ENCODE measurements around the gene NPHP1. TPM values are rescaled to one million over a fixed set of nuclear protein-coding genes. Genes with fewer than 3 reads are reported as not detected.

The NPHP1 gene
- total and polyA plus RNA-seq, 2 of the 8 experiments (the other 6 are each of a cell fraction or from before 2014, with no cell fraction given): 1.4 to 2.8 TPM

- no peak overlapping the region for H3K14ac ChIP-seq (ENCODE audit: insufficient read length)
- H3K27me3 ChIP-seq (replicated peaks in 1 of 4; ENCODE audit: control insufficient read depth in 3 of 4, extremely low read depth in 1 of 4, insufficient read depth in 3 of 4, low read length in 3 of 4): peaks cover 0 to 9% (median 4%) of the 10 kb centered on the region in 4 experiments; a peak in 6 of 7 replicates
- ChIA-PET POLR2A (ENCODE audit: partially characterized antibody) (no interaction called here), CTCF (ENCODE audit: partially characterized antibody) (interaction anchor here (0.6 to 0.7 kb wide), 2 partner anchors 23 to 604 kb away, joined by 3 read pairs; no protein-coding TSS in a partner anchor)
- no peak for TF ChIP-seq BCL11A (IDR thresholded peaks at IDR 0.05; ENCODE audit: low read depth in 2 of 2, low read length in 2 of 2)
- no peak for TF ChIP-seq TAF7 (optimal IDR thresholded peaks at IDR 0.05; ENCODE audit: borderline replicate concordance, low read depth, low read length)
- TF ChIP-seq SRF (IDR thresholded peaks at IDR 0.05; ENCODE audit: low read depth, low read length): no peak
- TF ChIP-seq ZNF274 (IDR thresholded peaks at IDR 0.05; ENCODE audit: borderline replicate concordance, extremely low read depth, low read length): no peak
- TF ChIP-seq RXRA (IDR thresholded peaks at IDR 0.05; ENCODE audit: insufficient read depth, low read depth, low read length): no peak
- TF ChIP-seq RAD21 (IDR thresholded peaks at IDR 0.05 in 1 of 2, conservative IDR thresholded peaks at IDR 0.05 in 1 of 2; ENCODE audit: low read depth in 2 of 2, low read length in 2 of 2): no peak
- no peak for TF ChIP-seq POLR2A (IDR thresholded peaks at IDR 0.05; ENCODE audit: control extremely low read depth in 1 of 2, low read depth in 2 of 2, low read length in 2 of 2)
- no peak for TF ChIP-seq POLR2AphosphoS5 (IDR thresholded peaks at IDR 0.05; ENCODE audit: low read depth, low read length)
- TF ChIP-seq ASH2L (IDR thresholded peaks at IDR 0.05; ENCODE audit: low read length): no peak
- no peak for TF ChIP-seq MAX (IDR thresholded peaks at IDR 0.05)
- 94% methylated on average over 2 of the region's 2 CpGs; no CpG with 5 or more reads in 1 of the 2 experiments for WGBS, 2 experiments (ENCODE audit: extremely low coverage in 1 of 2, insufficient coverage in 1 of 2, insufficient read length in 1 of 2, insufficient replicate concordance in 2 of 2, low coverage in 1 of 2, low lambda C conversion rate in 2 of 2, missing lambda C conversion rate in 1 of 2)
- H4K5ac ChIP-seq (ENCODE audit: insufficient read length, low read depth, low read length): no peak overlapping the region
- H3K79me1 ChIP-seq (ENCODE audit: low read depth, low read length): no peaks in the 10 kb centered on the region
- FAIRE-seq (no peak), DNase-seq (ENCODE audit: low read depth in 1 of 2, low spot score in 2 of 2) (no peak)
- H4K20me1 ChIP-seq (replicated peaks in 1 of 2; ENCODE audit: control insufficient read depth in 1 of 2, insufficient read depth in 2 of 2, low read length in 2 of 2): no peaks in the 10 kb centered on the region
- no peak overlapping the region for H3K4me2 ChIP-seq (ENCODE audit: insufficient read depth in 1 of 2, low read depth in 2 of 2, low read length in 2 of 2)
- H3K27ac ChIP-seq (ENCODE audit: low read depth, low read length): no peak overlapping the region
- H2BK20ac ChIP-seq (ENCODE audit: low read length): no peak overlapping the region
- H3K4me3 ChIP-seq (ENCODE audit: extremely low read depth in 1 of 4, insufficient read depth in 2 of 4, low read depth in 3 of 4, low read length in 4 of 4): no peak overlapping the region
- H2BK12ac ChIP-seq (ENCODE audit: low read depth, low read length): no peak overlapping the region
- H2AK5ac ChIP-seq (ENCODE audit: low read depth, low read length): no peak overlapping the region
- H3K36me3 ChIP-seq (ENCODE audit: control insufficient read depth in 2 of 4, insufficient read depth in 4 of 4, low read length in 3 of 4): no peaks in the 10 kb centered on the region
- H4K8ac ChIP-seq (ENCODE audit: extremely low read depth, insufficient read depth, low read length): no peak overlapping the region
- H2AFZ ChIP-seq (ENCODE audit: low read length): no peak overlapping the region
- no peak overlapping the region for H3K56ac ChIP-seq (replicated peaks; ENCODE audit: insufficient read length, low read depth, low read length)
- H2BK120ac ChIP-seq (replicated peaks; ENCODE audit: low read depth, low read length): no peak overlapping the region
- no peak overlapping the region for H3K18ac ChIP-seq (ENCODE audit: extremely low read depth, low read length)
- H2BK5ac ChIP-seq (ENCODE audit: low read depth, low read length): no peak overlapping the region
- no peaks in the 10 kb centered on the region for H3K79me2 ChIP-seq (ENCODE audit: control insufficient read depth in 1 of 2, insufficient read depth in 2 of 2, low read length in 2 of 2)
- no peaks in the 10 kb centered on the region for H3K9me3 ChIP-seq (ENCODE audit: insufficient read depth in 2 of 2, low read depth in 1 of 2, low read length in 1 of 2)
- H3K4me1 ChIP-seq (replicated peaks in 1 of 4; ENCODE audit: control insufficient read depth in 3 of 4, insufficient read depth in 4 of 4, low read length in 3 of 4): peaks cover 0 to 3% (median under 1%) of the 10 kb centered on the region in 4 experiments; a peak in 4 of 7 replicates
- H3K23me2 ChIP-seq (ENCODE audit: low read depth, low read length): peaks cover 1% of the 10 kb centered on the region
- no peak overlapping the region for H3K4ac ChIP-seq (replicated peaks; ENCODE audit: insufficient read length, low read depth, low read length)
- H4K91ac ChIP-seq (replicated peaks; ENCODE audit: insufficient read length, low read length): no peak overlapping the region
- no peak overlapping the region for H3K9ac ChIP-seq (replicated peaks in 1 of 4; ENCODE audit: extremely low read depth in 1 of 4, low read depth in 3 of 4, low read length in 3 of 4)
- no peak overlapping the region for H2BK15ac ChIP-seq (ENCODE audit: low read length)
- no peak overlapping the region for H3K23ac ChIP-seq (ENCODE audit: insufficient read length)
Measured at GRCh38 chr2:110121052-110121334, 83.8 kb downstream of the NPHP1 start.
